ENCODE measurements around the gene IFT20. TPM values are rescaled to one million over a fixed set of nuclear protein-coding genes. Genes with fewer than 3 reads are reported as not detected.

Gene IFT20
- total RNA-seq, 1 experiment from 2014 or later = 21.0 TPM

- no peak overlapping the region for H3K9ac ChIP-seq (ENCODE audit: extremely low read depth, insufficient read length, low read length)
Observed at GRCh38 chr17:28333083-28333746, 2.1 kb downstream of the IFT20 start.

More at GRCh38 chr17:28333083-28333746, 2.1 kb downstream of the IFT20 start:
- WGBS (ENCODE audit: extremely low coverage, insufficient read length, low lambda C conversion rate) = no CpG with 5 or more reads among the region's 1 CpG
- H2AK5ac ChIP-seq (ENCODE audit: insufficient read length, low read length) = no peak overlapping the region
- H3K4ac ChIP-seq (ENCODE audit: low read depth, low read length) = no peak overlapping the region
- H3K9me3 ChIP-seq (ENCODE audit: control insufficient read depth, low read depth, low read length) = no peaks in the 10 kb centered on the region
- H3K27me3 Mint-ChIP-seq (ENCODE audit: low read depth) = no peaks in the 10 kb centered on the region
- H3K18ac ChIP-seq (ENCODE audit: insufficient read length, low read depth, low read length) = no peak overlapping the region
- no peak overlapping the region for H3K4me2 ChIP-seq (ENCODE audit: insufficient read depth, insufficient read length, low read length)
- H2BK15ac ChIP-seq (ENCODE audit: low read depth, low read length) = no peak overlapping the region
- no peak overlapping the region for H3K4me3 Mint-ChIP-seq
- peaks cover 19 to 23% of the 10 kb centered on the region in 2 experiments for H3K4me1 Mint-ChIP-seq
- H2BK120ac ChIP-seq (ENCODE audit: low read depth, low read length, poor library complexity, severe bottlenecking) = no peak overlapping the region
- H4K5ac ChIP-seq (ENCODE audit: insufficient read length, low read depth, low read length) = no peak overlapping the region
- no peak overlapping the region for H3K14ac ChIP-seq (ENCODE audit: insufficient read depth, low read length)
- H4K91ac ChIP-seq (ENCODE audit: insufficient read length, low read depth, low read length) = no peak overlapping the region
- no peaks in the 10 kb centered on the region for H4K20me1 ChIP-seq (ENCODE audit: control insufficient read depth, insufficient read depth, insufficient read length)
- no peak overlapping the region for H4K8ac ChIP-seq (replicated peaks; ENCODE audit: insufficient read length, low read depth, low read length)
- no peak overlapping the region for H3T11ph ChIP-seq (ENCODE audit: low read length)
- no peak overlapping the region for H2BK20ac ChIP-seq (ENCODE audit: low read depth, low read length, poor library complexity, severe bottlenecking)
- TF ChIP-seq CTCF (conservative IDR thresholded peaks at IDR 0.05) = no peak
- peaks cover 5 to 14% (median 12%) of the 10 kb centered on the region in 3 experiments; a peak in 6 of 7 replicates for H3K36me3 Mint-ChIP-seq (ENCODE audit: insufficient read depth in 1 of 3, low read depth in 3 of 3)
- H2BK12ac ChIP-seq (ENCODE audit: insufficient read length, low read depth, low read length) = no peak overlapping the region
- H3K79me2 ChIP-seq (ENCODE audit: insufficient read depth, low read length) = no peaks in the 10 kb centered on the region; the same call in 1 of the 2 replicates
- no peak overlapping the region for H3K27ac Mint-ChIP-seq
- H3K27ac ChIP-seq (ENCODE audit: insufficient read length, low read depth, low read length) = no peak overlapping the region
- no peaks in the 10 kb centered on the region for H3K79me1 ChIP-seq (ENCODE audit: insufficient read depth, low read depth, low read length, poor library complexity, severe bottlenecking)
- H2AFZ ChIP-seq (ENCODE audit: low read length) = no peak overlapping the region
- peaks cover 13% of the 10 kb centered on the region for H3K23me2 ChIP-seq (ENCODE audit: insufficient read length, low read depth, low read length, poor library complexity, severe bottlenecking)
- no peak overlapping the region for H3K56ac ChIP-seq (ENCODE audit: insufficient read length, low read depth, low read length)
- H3K9me3 Mint-ChIP-seq = no peaks in the 10 kb centered on the region; a peak in 1 of 5 replicates
- DNase-seq = no peak
- H3K27me3 ChIP-seq (ENCODE audit: insufficient read depth, low read length) = no peaks in the 10 kb centered on the region
- H3K23ac ChIP-seq (ENCODE audit: insufficient read length, low read depth, low read length) = no peak overlapping the region
- H2BK5ac ChIP-seq (ENCODE audit: insufficient read length, low read length) = no peak overlapping the region
- H3K4me1 ChIP-seq (ENCODE audit: insufficient read depth, low read length) = peaks cover 9% of the 10 kb centered on the region; the same call in 1 of the 2 replicates
